ENCODE results near the gene MYBBP1A. TPM values are rescaled to one million over a fixed set of nuclear protein-coding genes. Genes with fewer than 3 reads are reported as not detected.

The MYBBP1A gene
- total and polyA plus RNA-seq, 2 of the 13 experiments (the other 11 are each of a cell fraction or from before 2014, with no cell fraction given): 18.6 to 54.8 TPM

DNA sequence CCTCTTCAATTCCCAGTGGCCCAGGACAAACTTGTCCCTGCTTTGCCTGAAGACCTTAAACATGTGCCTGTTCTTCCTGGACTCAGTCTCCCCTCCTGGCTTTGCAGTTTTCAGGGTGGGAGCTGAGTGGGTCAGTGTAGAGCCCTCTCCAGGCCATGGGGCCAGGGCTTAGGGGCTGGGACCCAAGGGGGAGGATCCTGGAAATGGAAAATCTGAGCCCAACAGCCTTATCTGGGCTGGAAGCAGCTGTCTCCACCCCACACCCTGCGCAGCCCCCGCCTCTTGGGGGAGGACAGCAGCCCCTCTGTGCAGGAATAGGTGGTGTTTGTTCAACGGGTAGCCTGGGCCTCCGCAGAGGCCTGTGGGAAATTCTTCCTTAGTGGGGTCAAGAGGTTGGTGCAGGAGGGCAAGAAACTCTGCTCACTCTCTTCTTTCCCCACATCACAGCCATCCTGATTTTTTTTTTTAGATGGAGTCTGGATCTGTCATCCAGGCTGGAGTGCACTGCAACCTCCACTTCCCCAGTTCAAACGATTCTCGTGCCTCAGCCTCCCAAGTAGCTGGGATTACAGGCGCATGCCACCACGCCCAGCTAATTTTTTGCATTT lies 22.3 kb upstream of the MYBBP1A start (continued):
- TF ChIP-seq, protein P1, sequence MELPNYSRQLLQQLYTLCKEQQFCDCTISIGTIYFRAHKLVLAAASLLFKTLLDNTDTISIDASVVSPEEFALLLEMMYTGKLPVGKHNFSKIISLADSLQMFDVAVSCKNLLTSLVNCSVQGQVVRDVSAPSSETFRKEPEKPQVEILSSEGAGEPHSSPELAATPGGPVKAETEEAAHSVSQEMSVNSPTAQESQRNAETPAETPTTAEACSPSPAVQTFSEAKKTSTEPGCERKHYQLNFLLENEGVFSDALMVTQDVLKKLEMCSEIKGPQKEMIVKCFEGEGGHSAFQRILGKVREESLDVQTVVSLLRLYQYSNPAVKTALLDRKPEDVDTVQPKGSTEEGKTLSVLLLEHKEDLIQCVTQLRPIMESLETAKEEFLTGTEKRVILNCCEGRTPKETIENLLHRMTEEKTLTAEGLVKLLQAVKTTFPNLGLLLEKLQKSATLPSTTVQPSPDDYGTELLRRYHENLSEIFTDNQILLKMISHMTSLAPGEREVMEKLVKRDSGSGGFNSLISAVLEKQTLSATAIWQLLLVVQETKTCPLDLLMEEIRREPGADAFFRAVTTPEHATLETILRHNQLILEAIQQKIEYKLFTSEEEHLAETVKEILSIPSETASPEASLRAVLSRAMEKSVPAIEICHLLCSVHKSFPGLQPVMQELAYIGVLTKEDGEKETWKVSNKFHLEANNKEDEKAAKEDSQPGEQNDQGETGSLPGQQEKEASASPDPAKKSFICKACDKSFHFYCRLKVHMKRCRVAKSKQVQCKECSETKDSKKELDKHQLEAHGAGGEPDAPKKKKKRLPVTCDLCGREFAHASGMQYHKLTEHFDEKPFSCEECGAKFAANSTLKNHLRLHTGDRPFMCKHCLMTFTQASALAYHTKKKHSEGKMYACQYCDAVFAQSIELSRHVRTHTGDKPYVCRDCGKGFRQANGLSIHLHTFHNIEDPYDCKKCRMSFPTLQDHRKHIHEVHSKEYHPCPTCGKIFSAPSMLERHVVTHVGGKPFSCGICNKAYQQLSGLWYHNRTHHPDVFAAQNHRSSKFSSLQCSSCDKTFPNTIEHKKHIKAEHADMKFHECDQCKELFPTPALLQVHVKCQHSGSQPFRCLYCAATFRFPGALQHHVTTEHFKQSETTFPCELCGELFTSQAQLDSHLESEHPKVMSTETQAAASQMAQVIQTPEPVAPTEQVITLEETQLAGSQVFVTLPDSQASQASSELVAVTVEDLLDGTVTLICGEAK (IDR thresholded peaks at IDR 0.05): no peak
- TF ChIP-seq, protein P1 (CRISPR knock-in tag; IDR thresholded peaks at IDR 0.05): no peak
